Activated T-cell treated with anti-CD3 and anti-CD28 coated beads, Interleukin-2, amount 50 U/mL, for 72 hours (primary cell): Measurements from ENCODE around the gene IER5L. TPM values are rescaled to one million over a fixed set of nuclear protein-coding genes. Genes with fewer than 3 reads are reported as not detected.

Source experiments
- ATAC-seq, 2 donors: fragments of 150-1000 bp; cut with Tn5 transposase; replicated peaks in 1 of 2; 2 replicates each; pipeline ENCODE4 v1.10.0; 2021; ENCODE audit warnings: moderate library complexity in 2 of 2, mild to moderate bottlenecking in 1 of 2
- DNase-seq, 2 donors: peaks; one replicate each; pipeline ENCODE4 v3.0.0; 2021 to 2022; ENCODE audit warnings: mixed read lengths in 1 of 2
- H3K27ac Mint-ChIP-seq: one replicate; pipeline ENCODE4 v1.8.0; 2022; ENCODE audit warnings: mild to moderate bottlenecking, moderate library complexity, mixed read lengths
- H3K27me3 Mint-ChIP-seq: one replicate; pipeline ENCODE4 v1.8.0; 2022; ENCODE audit warnings: low read depth, mixed read lengths
- H3K36me3 Mint-ChIP-seq, 2 donors: one replicate each; pipeline ENCODE4 v1.8.0; 2022; ENCODE audit warnings: mixed read lengths in 2 of 2, mild to moderate bottlenecking in 1 of 2; ENCODE audit not compliant: insufficient read depth in 2 of 2
- H3K4me1 Mint-ChIP-seq: one replicate; pipeline ENCODE4 v1.8.0; 2022; ENCODE audit warnings: low read depth, mixed read lengths
- H3K4me3 Mint-ChIP-seq, 2 donors: one replicate each; pipeline ENCODE4 v1.8.0; 2022; ENCODE audit warnings: mild to moderate bottlenecking in 2 of 2, mixed read lengths in 2 of 2, moderate library complexity in 2 of 2
- H3K9me3 Mint-ChIP-seq, 2 donors: one replicate each; pipeline ENCODE4 v1.8.0; 2022; ENCODE audit warnings: mixed read lengths in 2 of 2
- total RNA-seq, 2 donors: library from RNA; stranded (reverse); gene quantifications; one replicate each; pipeline ENCODE4 v1.2.3, GENCODE V29; 2022

IER5L gene
- total RNA-seq, result 1 to 10 TPM; 4.2 to 4.6 TPM

- no peaks in the 10 kb centered on the region for H3K9me3 Mint-ChIP-seq
- peak within 1 kb of the TSS; percentile 93 to 95 for H3K4me3 Mint-ChIP-seq
- peaks cover 6% of the 10 kb centered on the region for H3K27me3 Mint-ChIP-seq
- H3K36me3 Mint-ChIP-seq, result no peaks in the 10 kb centered on the region
- H3K27ac Mint-ChIP-seq, result no peak within 1 kb of the TSS
- no peaks in the 10 kb centered on the region for H3K4me1 Mint-ChIP-seq
- ATAC-seq (peak; percentile 84 to 85), DNase-seq (peak; percentile 96 to 97)
Observed at GRCh38 chr9:129177791-129178567, at the start of gene IER5L. Gene IER5L (minus strand): TSS chr9:129178261. CDS start chr9:129178052, 209 bp downstream.

GRCh38 chr9:129227843-129228189, 49.8 kb upstream of the IER5L start:
- no peak overlapping the region for H3K4me3 Mint-ChIP-seq
- no peaks in the 10 kb centered on the region for H3K27me3 Mint-ChIP-seq
- H3K36me3 Mint-ChIP-seq, result no peaks in the 10 kb centered on the region
- peaks cover 22% of the 10 kb centered on the region for H3K4me1 Mint-ChIP-seq
- ATAC-seq (no peak), DNase-seq (no peak)
- peaks cover 0 to 1% of the 10 kb centered on the region in 2 donors for H3K9me3 Mint-ChIP-seq
- H3K27ac Mint-ChIP-seq, result no peak overlapping the region

DNA sequence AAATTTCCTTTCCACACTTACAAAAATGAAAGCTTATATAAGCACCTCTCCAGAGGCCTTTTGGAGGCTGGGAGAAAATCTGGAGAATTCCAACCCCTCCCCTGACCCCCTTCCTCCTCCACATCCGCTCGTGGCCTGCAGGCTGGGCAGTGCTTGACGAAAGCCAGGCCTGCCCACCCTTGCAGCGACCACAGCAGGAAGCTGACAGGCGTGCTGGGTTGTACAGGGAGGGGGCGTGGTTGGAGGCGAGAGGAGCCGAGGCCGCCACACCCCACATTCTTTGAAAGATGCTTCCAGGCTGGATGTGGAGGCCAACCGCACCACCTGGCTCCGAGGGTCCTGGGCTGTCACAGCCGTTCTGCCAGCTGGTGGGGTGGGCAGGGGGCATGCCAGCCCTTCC, 47.8 kb upstream of the IER5L start:
- H3K27ac Mint-ChIP-seq, result no peak overlapping the region
- H3K36me3 Mint-ChIP-seq, result no peaks in the 10 kb centered on the region
- peak overlapping the region; percentile 13 to 38 for H3K4me3 Mint-ChIP-seq
- H3K4me1 Mint-ChIP-seq, result peaks cover 28% of the 10 kb centered on the region
- DNase-seq (peak; percentile 39 to 49), ATAC-seq (peak; percentile 53 to 74)
- H3K27me3 Mint-ChIP-seq, result no peaks in the 10 kb centered on the region
- no peaks in the 10 kb centered on the region for H3K9me3 Mint-ChIP-seq

- DNase-seq (no peak), ATAC-seq (no peak)
- H3K36me3 Mint-ChIP-seq, result no peaks in the 10 kb centered on the region
- no peak overlapping the region for H3K4me3 Mint-ChIP-seq
- no peaks in the 10 kb centered on the region for H3K9me3 Mint-ChIP-seq
- no peaks in the 10 kb centered on the region for H3K27me3 Mint-ChIP-seq
- H3K4me1 Mint-ChIP-seq, result peaks cover 32% of the 10 kb centered on the region
- no peak overlapping the region for H3K27ac Mint-ChIP-seq
Observed at GRCh38 chr9:129225490-129225778, 47.4 kb upstream of the IER5L start.

DNA sequence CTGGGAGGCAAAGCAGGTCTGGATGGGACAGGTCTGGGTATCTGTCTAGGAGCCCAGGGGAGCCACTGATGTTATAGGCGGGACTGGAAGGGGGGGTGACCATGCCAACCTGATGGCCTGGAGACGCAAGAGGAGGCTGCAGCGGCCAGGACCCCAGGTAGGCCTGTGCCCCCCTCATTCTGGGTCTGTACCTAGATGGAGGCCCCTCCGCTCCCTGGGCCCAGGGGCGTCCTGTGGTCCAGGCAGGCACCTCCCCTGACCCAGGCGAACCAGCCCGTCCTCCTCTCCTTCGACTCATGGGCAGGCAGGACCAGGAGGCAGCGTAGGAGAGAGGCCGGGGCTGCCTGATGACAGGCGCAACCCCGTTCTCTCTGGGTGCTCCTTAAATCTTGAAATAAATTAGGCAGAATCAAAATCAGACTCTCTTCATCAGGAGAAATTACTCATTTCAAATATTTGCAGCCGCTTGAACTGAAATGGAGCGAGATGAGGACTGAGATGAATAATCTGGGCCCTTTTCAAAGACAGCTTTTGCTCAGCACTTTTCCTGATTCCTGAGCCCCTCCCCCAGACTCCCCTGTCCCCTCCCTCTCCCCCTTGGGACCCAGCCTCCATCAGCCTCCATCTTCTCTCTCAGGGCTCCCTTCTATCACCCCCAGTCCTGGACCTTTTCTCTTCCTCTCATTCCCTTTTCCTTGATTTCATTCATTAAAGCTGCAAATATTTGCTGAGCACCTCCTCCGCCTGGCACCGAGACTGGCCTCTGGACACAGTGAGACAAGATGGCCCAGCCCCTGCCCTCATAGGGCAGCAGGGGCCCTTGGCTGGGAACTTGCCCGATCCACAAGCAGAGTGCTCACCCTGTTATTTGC, 46.8 kb upstream of the IER5L start:
- Mint-ChIP-seq H3K4me3 (no peak overlapping the region), H3K27ac (no peak overlapping the region), H3K27me3 (no peaks in the 10 kb centered on the region), H3K9me3 (no peaks in the 10 kb centered on the region), H3K4me1 (peaks cover 32% of the 10 kb centered on the region), H3K36me3 (no peaks in the 10 kb centered on the region)
- DNase-seq (no peak), ATAC-seq (no peak)

GRCh38 chr9:129223551-129224208, 45.6 kb upstream of the IER5L start:
- no peaks in the 10 kb centered on the region for H3K27me3 Mint-ChIP-seq
- H3K4me1 Mint-ChIP-seq, result peaks cover 32% of the 10 kb centered on the region
- ATAC-seq (no peak), DNase-seq (no peak)
- no peaks in the 10 kb centered on the region for H3K36me3 Mint-ChIP-seq
- H3K27ac Mint-ChIP-seq, result no peak overlapping the region
- no peaks in the 10 kb centered on the region for H3K9me3 Mint-ChIP-seq
- H3K4me3 Mint-ChIP-seq, result no peak overlapping the region

- Mint-ChIP-seq H3K27ac (no peak overlapping the region), H3K36me3 (no peaks in the 10 kb centered on the region), H3K27me3 (no peaks in the 10 kb centered on the region), H3K4me3 (no peak overlapping the region), H3K4me1 (peaks cover 32% of the 10 kb centered on the region), H3K9me3 (no peaks in the 10 kb centered on the region)
- DNase-seq (no peak), ATAC-seq (no peak)
Observed at GRCh38 chr9:129222819-129223218, 44.8 kb upstream of the IER5L start.

DNA sequence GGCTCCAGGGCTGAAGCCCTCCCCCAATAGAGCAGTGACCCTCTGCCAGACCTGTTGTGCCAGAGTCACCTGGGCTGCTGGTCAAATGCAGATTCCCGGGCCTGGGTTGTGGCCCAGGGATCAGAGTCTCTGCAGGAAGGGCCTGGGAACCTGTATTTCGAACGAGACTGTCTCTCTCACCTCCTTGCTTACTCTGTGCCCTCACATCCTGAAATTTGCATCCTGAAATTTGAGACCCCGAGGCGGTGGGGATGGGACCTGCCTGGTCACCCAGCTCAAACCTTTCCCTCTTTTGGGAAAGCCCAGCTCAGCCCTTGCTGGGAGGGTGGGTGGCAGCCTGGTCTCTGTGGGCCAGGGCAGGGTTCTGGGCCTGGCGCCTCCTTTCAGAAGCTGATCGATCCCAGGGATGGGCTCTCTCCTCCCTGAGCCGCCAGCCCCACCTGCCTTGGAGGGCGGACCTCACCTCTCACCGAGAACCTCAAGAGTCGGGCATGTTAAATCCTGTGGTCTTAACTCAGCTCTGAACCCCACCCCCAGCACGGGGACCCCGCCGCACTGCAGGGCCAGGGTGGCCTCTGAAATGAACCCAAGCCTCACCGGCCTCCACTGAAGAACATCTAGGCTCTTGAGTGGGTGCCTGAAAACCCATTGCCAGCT, 44.0 kb upstream of the IER5L start:
- Mint-ChIP-seq H3K36me3 (no peaks in the 10 kb centered on the region), H3K9me3 (no peaks in the 10 kb centered on the region), H3K4me3 (no peak overlapping the region), H3K4me1 (peaks cover 32% of the 10 kb centered on the region), H3K27ac (no peak overlapping the region), H3K27me3 (no peaks in the 10 kb centered on the region)
- no peak for DNase-seq
- ATAC-seq, result no peak

DNA sequence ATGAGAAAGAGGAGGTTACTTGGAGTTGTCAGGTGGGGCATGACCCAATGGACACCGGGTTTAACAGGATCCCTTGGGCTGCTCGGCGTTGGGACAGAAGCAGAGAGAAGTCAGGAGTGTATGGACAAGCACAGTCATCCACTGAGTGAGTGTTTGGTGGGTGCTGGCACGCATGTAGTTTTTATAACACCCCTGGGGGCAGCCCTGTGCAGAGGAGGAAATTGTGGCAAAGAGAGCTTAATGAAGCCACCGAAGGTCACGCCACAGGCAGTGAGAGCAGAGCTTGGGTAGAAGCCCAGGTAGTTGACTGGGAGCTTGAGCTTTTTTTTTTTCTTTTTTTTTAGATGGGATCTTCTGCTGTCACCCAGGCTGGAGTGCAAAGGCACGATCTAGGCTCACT, 43.2 kb upstream of the IER5L start:
- Mint-ChIP-seq H3K27ac (no peak overlapping the region), H3K36me3 (no peaks in the 10 kb centered on the region), H3K4me1 (peaks cover 32% of the 10 kb centered on the region), H3K4me3 (peak overlapping the region; percentile 8 to 15), H3K9me3 (no peaks in the 10 kb centered on the region), H3K27me3 (no peaks in the 10 kb centered on the region)
- peak; percentile 45 to 80 for ATAC-seq
- DNase-seq, result peak; percentile 14 to 33

DNA sequence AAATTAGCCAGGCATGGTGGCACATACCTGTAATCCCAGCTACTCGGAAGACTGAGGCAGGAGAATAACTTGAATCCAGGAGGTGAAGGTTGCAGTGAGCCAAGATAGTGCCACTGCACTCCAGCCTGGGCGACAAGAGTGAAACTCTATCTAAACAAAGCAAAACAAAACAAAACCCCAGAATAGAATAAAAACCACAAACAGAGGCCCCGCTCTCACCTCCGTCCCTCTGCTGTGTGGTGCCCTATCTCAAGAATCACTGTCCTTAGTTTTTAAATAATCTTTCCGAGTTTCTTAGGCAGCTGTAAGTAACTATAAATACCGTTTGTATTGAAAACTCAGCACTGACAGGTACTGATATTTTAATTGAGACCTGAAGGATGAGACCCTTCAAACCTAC, 42.7 kb upstream of the IER5L start:
- Mint-ChIP-seq H3K4me1 (peaks cover 28% of the 10 kb centered on the region), H3K36me3 (no peaks in the 10 kb centered on the region), H3K4me3 (peak overlapping the region; percentile 8 to 15), H3K27me3 (no peaks in the 10 kb centered on the region), H3K9me3 (no peaks in the 10 kb centered on the region), H3K27ac (no peak overlapping the region)
- no peak for DNase-seq
- ATAC-seq, result peak in 1 of 2 donors; percentile 14

- no peak for ATAC-seq
- Mint-ChIP-seq H3K4me3 (no peak overlapping the region), H3K27me3 (no peaks in the 10 kb centered on the region), H3K36me3 (no peaks in the 10 kb centered on the region), H3K27ac (no peak overlapping the region), H3K9me3 (no peaks in the 10 kb centered on the region), H3K4me1 (peaks cover 10% of the 10 kb centered on the region)
- DNase-seq, result no peak
Observed at GRCh38 chr9:129218918-129219317, 40.9 kb upstream of the IER5L start.

DNA sequence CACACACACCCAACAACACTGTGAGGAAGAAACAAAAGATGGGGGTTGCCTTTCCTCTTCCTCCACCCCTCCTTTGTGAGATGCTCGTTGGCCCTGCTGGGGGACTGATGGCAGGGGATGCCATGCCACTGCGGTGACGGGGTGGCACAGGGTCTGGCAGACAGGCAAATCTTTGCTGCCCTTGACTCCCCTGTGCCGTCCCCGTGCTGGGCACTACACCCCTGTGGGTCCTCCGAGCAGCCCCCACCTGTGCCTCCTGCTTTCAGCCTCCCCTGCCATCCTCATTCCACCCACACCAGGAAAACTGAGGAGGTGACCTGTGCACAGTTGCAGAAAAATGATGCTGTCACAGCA, 40.2 kb upstream of the IER5L start:
- Mint-ChIP-seq H3K9me3 (no peaks in the 10 kb centered on the region), H3K4me3 (no peak overlapping the region), H3K27ac (no peak overlapping the region), H3K36me3 (no peaks in the 10 kb centered on the region), H3K4me1 (peaks cover 10% of the 10 kb centered on the region), H3K27me3 (no peaks in the 10 kb centered on the region)
- DNase-seq, result no peak
- ATAC-seq, result no peak

- Mint-ChIP-seq H3K4me1 (peaks cover 6% of the 10 kb centered on the region), H3K27me3 (no peaks in the 10 kb centered on the region), H3K9me3 (no peaks in the 10 kb centered on the region), H3K36me3 (no peaks in the 10 kb centered on the region), H3K27ac (no peak overlapping the region), H3K4me3 (no peak overlapping the region)
- DNase-seq (no peak), ATAC-seq (no peak)
Observed at GRCh38 chr9:129213551-129213950, 35.5 kb upstream of the IER5L start.
